Stomach (tissue), 4 donors: ENCODE results near the gene F8A1.

ENCODE experiments used
- POLR2A ChIP-seq, 4 donors: fragments of 450-650 bp; IDR thresholded peaks; one replicate each; pipeline ENCODE4 v1.6.1; 2016; ENCODE audit warnings: antibody characterized with exemption in 4 of 4, control low read depth in 2 of 4, mild to moderate bottlenecking in 1 of 4, moderate library complexity in 1 of 4
- TF ChIP-seq, protein P1 (sequence below), 7 experiments: fragments of 450-650 bp in 4 of 7; fragments of 200-600 bp in 3 of 7; sonication (generic) in 3 of 7; IDR thresholded peaks; one replicate each; pipeline ENCODE4 v1.5.1; 2016 to 2019; ENCODE audit warnings: antibody characterized with exemption in 7 of 7, control low read depth in 2 of 7, mild to moderate bottlenecking in 1 of 7

DNA sequence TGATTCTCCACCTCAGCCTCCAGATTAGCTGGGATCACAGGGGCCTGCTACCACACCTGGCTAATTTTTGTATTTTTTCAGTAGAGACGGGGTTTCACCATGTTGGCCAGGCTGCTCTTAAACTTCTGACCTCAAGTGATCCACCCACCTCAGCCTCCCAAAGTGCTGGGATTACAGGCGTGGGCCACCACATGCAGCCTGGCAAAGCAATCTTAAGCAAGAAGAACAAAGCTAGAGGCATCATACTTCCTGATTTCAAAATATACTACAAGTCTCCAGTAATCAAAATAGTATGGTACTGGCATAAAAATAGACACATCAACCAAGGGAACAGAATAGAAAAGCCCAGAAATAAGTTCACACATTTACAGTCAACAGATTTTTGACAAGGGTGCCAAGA lies 12.8 kb upstream of the F8A1 start:
- TF ChIP-seq, protein P1, sequence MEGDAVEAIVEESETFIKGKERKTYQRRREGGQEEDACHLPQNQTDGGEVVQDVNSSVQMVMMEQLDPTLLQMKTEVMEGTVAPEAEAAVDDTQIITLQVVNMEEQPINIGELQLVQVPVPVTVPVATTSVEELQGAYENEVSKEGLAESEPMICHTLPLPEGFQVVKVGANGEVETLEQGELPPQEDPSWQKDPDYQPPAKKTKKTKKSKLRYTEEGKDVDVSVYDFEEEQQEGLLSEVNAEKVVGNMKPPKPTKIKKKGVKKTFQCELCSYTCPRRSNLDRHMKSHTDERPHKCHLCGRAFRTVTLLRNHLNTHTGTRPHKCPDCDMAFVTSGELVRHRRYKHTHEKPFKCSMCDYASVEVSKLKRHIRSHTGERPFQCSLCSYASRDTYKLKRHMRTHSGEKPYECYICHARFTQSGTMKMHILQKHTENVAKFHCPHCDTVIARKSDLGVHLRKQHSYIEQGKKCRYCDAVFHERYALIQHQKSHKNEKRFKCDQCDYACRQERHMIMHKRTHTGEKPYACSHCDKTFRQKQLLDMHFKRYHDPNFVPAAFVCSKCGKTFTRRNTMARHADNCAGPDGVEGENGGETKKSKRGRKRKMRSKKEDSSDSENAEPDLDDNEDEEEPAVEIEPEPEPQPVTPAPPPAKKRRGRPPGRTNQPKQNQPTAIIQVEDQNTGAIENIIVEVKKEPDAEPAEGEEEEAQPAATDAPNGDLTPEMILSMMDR (IDR thresholded peaks at IDR 0.05) = no peak
- no peak for TF ChIP-seq POLR2A (IDR thresholded peaks at IDR 0.05)
